SU-DHL-6 (cell line): Measurements from ENCODE around the gene CLNK.

Source experiments
- H2AFZ ChIP-seq: fragments of 200-600 bp; sonication (generic); 2 replicates; pipeline ENCODE4 v1.6.1; 2014; ENCODE audit warnings: low read depth, mild to moderate bottlenecking, moderate library complexity, mixed read lengths, antibody characterized with exemption, low read length; ENCODE audit not compliant: severe bottlenecking
- H3F3A ChIP-seq: fragments of 200-600 bp; shearing (Covaris generic); 2 replicates; pipeline ENCODE4 v1.6.0; 2016; ENCODE audit warnings: antibody characterized with exemption, mild to moderate bottlenecking; ENCODE audit not compliant: insufficient read depth
- H3K27ac ChIP-seq: fragments of 200-600 bp; sonication (generic); 2 replicates; pipeline ENCODE4 v1.5.1; 2016; ENCODE audit warnings: low read depth, mild to moderate bottlenecking, low read length, moderate library complexity, mixed read lengths
- H3K27me3 ChIP-seq: fragments of 200-600 bp; sonication (generic), shearing (Covaris generic); 2 replicates; pipeline ENCODE4 v1.6.0; 2014; ENCODE audit warnings: mild to moderate bottlenecking, low read length
- H3K36me3 ChIP-seq: fragments of 200-600 bp; sonication (generic); 2 replicates; pipeline ENCODE4 v1.6.1; 2014; ENCODE audit warnings: mild to moderate bottlenecking, low read length, mixed read lengths
- H3K4me2 ChIP-seq: fragments of 300-600, 200-600 bp; shearing (Covaris generic), sonication (generic); 2 replicates; pipeline ENCODE4 v1.6.0; 2014; ENCODE audit warnings: low read length, low read depth, mild to moderate bottlenecking; ENCODE audit not compliant: poor library complexity, severe bottlenecking
- H3K4me3 ChIP-seq: fragments of 200-600 bp; sonication (generic); 2 replicates; pipeline ENCODE4 v1.5.1; 2014; ENCODE audit warnings: antibody characterized with exemption, low read length, mild to moderate bottlenecking, mixed read lengths; ENCODE audit not compliant: insufficient read depth, poor library complexity, severe bottlenecking
- H3K79me2 ChIP-seq: fragments of 200-600 bp; sonication (generic); 2 replicates; pipeline ENCODE4 v1.6.1; 2014; ENCODE audit warnings: mild to moderate bottlenecking, low read length, moderate library complexity; ENCODE audit not compliant: insufficient read depth
- H3K9ac ChIP-seq: fragments of 200-600 bp; sonication (generic); 2 replicates; pipeline ENCODE4 v1.7.0; 2014; ENCODE audit warnings: mild to moderate bottlenecking, low read length
- H3K9me2 ChIP-seq: fragments of 200-600 bp; sonication (generic); replicated peaks from 2 replicates; pipeline ENCODE4 v1.6.1; 2014; ENCODE audit warnings: low read length; ENCODE audit not compliant: insufficient read depth
- H3K9me3 ChIP-seq: fragments of 200-600 bp; sonication (generic); 2 replicates; pipeline ENCODE4 v1.6.1; 2014; ENCODE audit warnings: low read length, mixed read lengths; ENCODE audit not compliant: insufficient read depth
- H4K20me1 ChIP-seq: fragments of 200-600 bp; sonication (generic); 2 replicates; pipeline ENCODE4 v1.6.1; 2014; ENCODE audit warnings: low read depth, mild to moderate bottlenecking, antibody characterized with exemption, low read length, moderate library complexity, mixed read lengths
- CTCF ChIP-seq: fragments of 200-600 bp; sonication (generic); IDR thresholded peaks from one replicate; pipeline ENCODE4 v1.5.1; 2017; ENCODE audit warnings: antibody characterized with exemption, mild to moderate bottlenecking, low read length, moderate library complexity; ENCODE audit not compliant: insufficient read depth, poor library complexity, severe bottlenecking
- EZH2phosphoT487 ChIP-seq: fragments of 200-600 bp; sonication (generic), shearing (Covaris generic); conservative IDR thresholded peaks from 2 replicates; pipeline ENCODE4 v1.6.1; 2018; ENCODE audit warnings: mild to moderate bottlenecking, antibody characterized with exemption, low read length, moderate library complexity, mixed read lengths

Gene CLNK

DNA sequence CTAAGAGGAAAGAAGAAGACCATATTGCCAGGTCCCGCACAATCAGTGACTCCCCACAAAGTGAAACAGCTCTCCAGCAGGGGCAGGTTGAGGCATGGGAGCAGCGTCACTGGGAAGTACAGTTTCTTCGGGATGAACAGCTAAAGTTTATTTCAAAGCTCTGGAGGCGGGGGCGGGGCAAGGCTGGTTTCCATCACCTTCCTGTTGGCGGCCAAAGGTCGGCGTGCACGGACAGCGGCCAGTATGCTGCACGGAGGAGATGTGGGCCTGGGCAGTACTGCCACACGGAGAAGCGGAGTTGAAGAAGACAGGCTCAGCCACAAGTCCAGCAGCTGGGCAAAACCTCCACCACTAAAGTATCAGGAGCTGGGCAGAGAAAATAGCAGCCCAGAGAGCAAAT, 226.4 kb downstream of the CLNK start:
- Histone ChIP-seq H3K27me3 (no peaks in the 10 kb centered on the region), H3F3A (no peaks in the 10 kb centered on the region), H3K79me2 (no peaks in the 10 kb centered on the region), H3K27ac (no peak overlapping the region), H3K4me3 (no peak overlapping the region), H3K36me3 (no peaks in the 10 kb centered on the region), H4K20me1 (no peaks in the 10 kb centered on the region), H3K9me3 (no peaks in the 10 kb centered on the region), H3K4me2 (no peak overlapping the region), H2AFZ (no peak overlapping the region), H3K9me2 (no peaks in the 10 kb centered on the region), H3K9ac (no peak overlapping the region)
- TF ChIP-seq CTCF (no peak), EZH2phosphoT487 (no peak)

- no peak for TF ChIP-seq EZH2phosphoT487
- no peak for TF ChIP-seq CTCF
- H3K79me2 ChIP-seq = no peaks in the 10 kb centered on the region
- H3K4me2 ChIP-seq = peak within 1 kb of the TSS; percentile 54
- no peaks in the 10 kb centered on the region for H3K36me3 ChIP-seq
- peak within 1 kb of the TSS; percentile 42 for H3K4me3 ChIP-seq
- H3F3A ChIP-seq = no peaks in the 10 kb centered on the region
- H3K9me2 ChIP-seq = no peaks in the 10 kb centered on the region
- no peak within 1 kb of the TSS for H2AFZ ChIP-seq
- no peaks in the 10 kb centered on the region for H3K9me3 ChIP-seq
- peak within 1 kb of the TSS; percentile 47 for H3K9ac ChIP-seq
- no peak within 1 kb of the TSS for H3K27ac ChIP-seq
- H4K20me1 ChIP-seq = no peaks in the 10 kb centered on the region
- H3K27me3 ChIP-seq = no peaks in the 10 kb centered on the region
These were observed 227.2 kb downstream of the CLNK start, which contains the start of gene ZNF518B for GRCh38 chr4:10457255-10457801. Gene ZNF518B (minus strand): TSS chr4:10457426. CDS start chr4:10446328, 11,098 bp downstream.

- Histone ChIP-seq H3K27me3 (no peaks in the 10 kb centered on the region), H2AFZ (no peak overlapping the region), H3K79me2 (no peaks in the 10 kb centered on the region), H3K9me3 (no peaks in the 10 kb centered on the region), H3K36me3 (no peaks in the 10 kb centered on the region), H3K4me3 (peak overlapping the region; percentile 42), H3K9me2 (no peaks in the 10 kb centered on the region), H4K20me1 (no peaks in the 10 kb centered on the region), H3F3A (no peaks in the 10 kb centered on the region), H3K9ac (peak overlapping the region; percentile 47), H3K4me2 (peak overlapping the region; percentile 54), H3K27ac (no peak overlapping the region)
- TF ChIP-seq CTCF (no peak), EZH2phosphoT487 (no peak)
These were observed 227.8 kb downstream of the CLNK start for GRCh38 chr4:10456595-10457254.
